B cell (primary cell): Measurements from ENCODE around the gene GNAI3.

Source experiments
- EZH2 ChIP-seq: IDR thresholded peaks from 2 replicates; pipeline ENCODE4 v1.6.1; 2012; ENCODE audit warnings: borderline replicate concordance, low read depth, mild to moderate bottlenecking, moderate library complexity, low read length; ENCODE audit not compliant: insufficient read depth, poor library complexity, severe bottlenecking
- TF ChIP-seq, protein P1 (sequence below): fragments of 200-600 bp; IDR thresholded peaks from one replicate; pipeline ENCODE4 v1.8.0; 2022; ENCODE audit warnings: antibody characterized with exemption, mild to moderate bottlenecking

DNA sequence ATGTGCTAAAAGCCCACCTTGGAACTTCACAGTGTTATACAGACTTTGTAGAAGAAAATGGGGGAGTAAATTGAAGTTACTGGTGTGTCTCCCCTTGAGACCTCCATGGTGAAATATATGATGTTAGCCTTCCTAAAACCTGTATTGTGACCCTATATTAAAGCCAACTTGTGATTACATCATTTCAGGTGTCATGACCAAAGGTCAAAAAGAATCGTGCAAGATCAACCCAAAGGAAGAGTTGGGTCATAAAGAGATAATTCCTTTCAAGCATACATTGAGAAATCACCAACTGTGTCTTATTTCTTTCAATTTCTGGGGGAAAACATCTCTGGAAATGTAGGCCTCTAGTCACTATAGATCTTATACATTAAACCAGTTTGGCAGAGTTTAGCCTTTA, 36.4 kb downstream of the GNAI3 start:
- TF ChIP-seq, protein P1, sequence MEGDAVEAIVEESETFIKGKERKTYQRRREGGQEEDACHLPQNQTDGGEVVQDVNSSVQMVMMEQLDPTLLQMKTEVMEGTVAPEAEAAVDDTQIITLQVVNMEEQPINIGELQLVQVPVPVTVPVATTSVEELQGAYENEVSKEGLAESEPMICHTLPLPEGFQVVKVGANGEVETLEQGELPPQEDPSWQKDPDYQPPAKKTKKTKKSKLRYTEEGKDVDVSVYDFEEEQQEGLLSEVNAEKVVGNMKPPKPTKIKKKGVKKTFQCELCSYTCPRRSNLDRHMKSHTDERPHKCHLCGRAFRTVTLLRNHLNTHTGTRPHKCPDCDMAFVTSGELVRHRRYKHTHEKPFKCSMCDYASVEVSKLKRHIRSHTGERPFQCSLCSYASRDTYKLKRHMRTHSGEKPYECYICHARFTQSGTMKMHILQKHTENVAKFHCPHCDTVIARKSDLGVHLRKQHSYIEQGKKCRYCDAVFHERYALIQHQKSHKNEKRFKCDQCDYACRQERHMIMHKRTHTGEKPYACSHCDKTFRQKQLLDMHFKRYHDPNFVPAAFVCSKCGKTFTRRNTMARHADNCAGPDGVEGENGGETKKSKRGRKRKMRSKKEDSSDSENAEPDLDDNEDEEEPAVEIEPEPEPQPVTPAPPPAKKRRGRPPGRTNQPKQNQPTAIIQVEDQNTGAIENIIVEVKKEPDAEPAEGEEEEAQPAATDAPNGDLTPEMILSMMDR, result no peak
- no peak for TF ChIP-seq EZH2
